ENCODE results near the gene UBR4.
"Not testable (repeated sequence)": the region's sequence is repeated elsewhere in the genome, so short reads cannot be mapped to it uniquely, and the experiment has no call there.

UBR4 gene

GRCh38 chr1:19209990-19210771 lies at the start of gene UBR4:
Gene UBR4 (minus strand): TSS chr1:19210266. CDS start chr1:19210248, 18 bp downstream.
- DNase-seq (ENCODE audit: extremely low read depth, low read depth) = peak; percentile 80
- no peak for TF ChIP-seq CTCF (IDR thresholded peaks at IDR 0.05; ENCODE audit: low read depth, low read length)

- TF ChIP-seq CTCF (IDR thresholded peaks at IDR 0.05; ENCODE audit: low read depth, low read length) = no peak
- DNase-seq (ENCODE audit: extremely low read depth, low read depth) = no peak
Measured at GRCh38 chr1:19258353-19258752, 48.3 kb upstream of the UBR4 start.

- no peak for DNase-seq (ENCODE audit: extremely low read depth, low read depth)
- TF ChIP-seq CTCF (IDR thresholded peaks at IDR 0.05; ENCODE audit: low read depth, low read length) = no peak
Measured at GRCh38 chr1:19257178-19257914, 47.3 kb upstream of the UBR4 start.

GRCh38 chr1:19256301-19256700 lies 46.2 kb upstream of the UBR4 start:
- DNase-seq (ENCODE audit: extremely low read depth, low read depth) = not testable (repeated sequence)

- DNase-seq (ENCODE audit: extremely low read depth, low read depth) = no peak
- TF ChIP-seq CTCF (IDR thresholded peaks at IDR 0.05; ENCODE audit: low read depth, low read length) = no peak
Measured at GRCh38 chr1:19255288-19255687, 45.2 kb upstream of the UBR4 start.

GRCh38 chr1:19254416-19254815 lies 44.4 kb upstream of the UBR4 start:
- TF ChIP-seq CTCF (IDR thresholded peaks at IDR 0.05; ENCODE audit: low read depth, low read length) = no peak
- no peak for DNase-seq (ENCODE audit: extremely low read depth, low read depth)

- no peak for TF ChIP-seq CTCF (IDR thresholded peaks at IDR 0.05; ENCODE audit: low read depth, low read length)
- peak; percentile 15 for DNase-seq (ENCODE audit: extremely low read depth, low read depth)
Measured at GRCh38 chr1:19251305-19252196, 41.5 kb upstream of the UBR4 start, which contains the start of the genes EMC1 and MRTO4. Gene EMC1 (minus strand): TSS chr1:19251524. CDS start chr1:19251509, 15 bp downstream. Gene MRTO4 (plus strand): TSS chr1:19251805. CDS start chr1:19251836, 31 bp downstream.

Data from AG09319 (cell line).